Type B pancreatic cell (in vitro differentiated cells): ENCODE results near the gene KRT86. TPM values are rescaled to one million over a fixed set of nuclear protein-coding genes. Genes with fewer than 3 reads are reported as not detected.
"Not testable (repeated sequence)": the region's sequence is repeated elsewhere in the genome, so short reads cannot be mapped to it uniquely, and the experiment has no call there.

Experiments
- DNase-seq: peaks from one replicate; pipeline ENCODE4 v3.0.0; 2021; ENCODE audit warnings: mixed read lengths; ENCODE audit not compliant: unreplicated experiment; ENCODE audit errors: extremely low spot score
- H3K27ac Mint-ChIP-seq: 2 replicates; pipeline ENCODE4 v1.8.0; 2021; ENCODE audit warnings: mild to moderate bottlenecking, mixed read lengths
- H3K27me3 Mint-ChIP-seq: 2 replicates; pipeline ENCODE4 v1.8.0; 2021; ENCODE audit warnings: mixed read lengths
- H3K36me3 Mint-ChIP-seq: 2 replicates; pipeline ENCODE4 v1.8.0; 2021; ENCODE audit warnings: mixed read lengths
- H3K4me1 Mint-ChIP-seq: one replicate; pipeline ENCODE4 v1.8.0; 2021; ENCODE audit warnings: mixed read lengths; ENCODE audit not compliant: unreplicated experiment
- H3K4me3 Mint-ChIP-seq: 2 replicates; pipeline ENCODE4 v1.8.0; 2021; ENCODE audit warnings: mild to moderate bottlenecking, mixed read lengths
- H3K9me3 Mint-ChIP-seq: 2 replicates; pipeline ENCODE4 v1.8.0; 2021; ENCODE audit warnings: mixed read lengths
- CTCF ChIP-seq: fragments of 200-600 bp; sonication (generic); conservative IDR thresholded peaks from 2 replicates; pipeline ENCODE4 v1.5.0; 2021; ENCODE audit warnings: antibody characterized with exemption, mild to moderate bottlenecking
- total RNA-seq: library from RNA; stranded (reverse); gene quantifications from 2 replicates; pipeline ENCODE4 v1.2.1, GENCODE V29; 2021; ENCODE audit warnings: low replicate concordance

The KRT86 gene
- total RNA-seq, 1 donor from 2014 or later = 0.14 TPM

- DNase-seq = no peak
- peaks cover 84% of the 10 kb centered on the region for H3K27me3 Mint-ChIP-seq
- no peak overlapping the region for H3K27ac Mint-ChIP-seq
- TF ChIP-seq CTCF = no peak
- H3K4me3 Mint-ChIP-seq = no peak overlapping the region
- H3K9me3 Mint-ChIP-seq = peaks cover 4% of the 10 kb centered on the region
- peaks cover 14% of the 10 kb centered on the region for H3K4me1 Mint-ChIP-seq
- no peaks in the 10 kb centered on the region for H3K36me3 Mint-ChIP-seq
Observed at GRCh38 chr12:52255926-52256583, 18.4 kb upstream of the KRT86 start.

- no peak overlapping the region for H3K27ac Mint-ChIP-seq
- TF ChIP-seq CTCF = no peak
- peaks cover 84% of the 10 kb centered on the region for H3K27me3 Mint-ChIP-seq
- no peak for DNase-seq
- H3K9me3 Mint-ChIP-seq = peaks cover 7% of the 10 kb centered on the region
- no peaks in the 10 kb centered on the region for H3K36me3 Mint-ChIP-seq
- H3K4me1 Mint-ChIP-seq = peaks cover 20% of the 10 kb centered on the region
- no peak overlapping the region for H3K4me3 Mint-ChIP-seq
Observed at GRCh38 chr12:52256584-52256935, 17.9 kb upstream of the KRT86 start.

- H3K9me3 Mint-ChIP-seq = peaks cover 9% of the 10 kb centered on the region
Observed at GRCh38 chr12:52257074-52257551, 17.3 kb upstream of the KRT86 start.

GRCh38 chr12:52257922-52258321 lies 16.5 kb upstream of the KRT86 start:
- peaks cover 75% of the 10 kb centered on the region for H3K27me3 Mint-ChIP-seq
- DNase-seq = not testable (repeated sequence)

More at GRCh38 chr12:52257074-52257551, 17.3 kb upstream of the KRT86 start:
- H3K36me3 Mint-ChIP-seq = no peaks in the 10 kb centered on the region
- peaks cover 22% of the 10 kb centered on the region for H3K4me1 Mint-ChIP-seq
- no peak for TF ChIP-seq CTCF
- H3K27ac Mint-ChIP-seq = no peak overlapping the region
- no peak overlapping the region for H3K4me3 Mint-ChIP-seq
- DNase-seq = no peak
- peaks cover 80% of the 10 kb centered on the region for H3K27me3 Mint-ChIP-seq

GRCh38 chr12:52258335-52258901 lies 16.0 kb upstream of the KRT86 start:
- Mint-ChIP-seq H3K4me1 (peaks cover 22% of the 10 kb centered on the region), H3K27ac (no peak overlapping the region), H3K4me3 (no peak overlapping the region), H3K36me3 (no peaks in the 10 kb centered on the region), H3K9me3 (peaks cover 9% of the 10 kb centered on the region), H3K27me3 (peaks cover 71% of the 10 kb centered on the region)
- DNase-seq = no peak
- peak; percentile 31 for TF ChIP-seq CTCF

More at GRCh38 chr12:52257922-52258321, 16.5 kb upstream of the KRT86 start:
- not testable (repeated sequence) for H3K4me3 Mint-ChIP-seq, H3K36me3 Mint-ChIP-seq, H3K27ac Mint-ChIP-seq, H3K9me3 Mint-ChIP-seq
- H3K4me1 Mint-ChIP-seq = peaks cover 22% of the 10 kb centered on the region

- peak overlapping the region; percentile 19 for H3K27ac Mint-ChIP-seq
- H3K9me3 Mint-ChIP-seq = peaks cover 9% of the 10 kb centered on the region
- H3K4me1 Mint-ChIP-seq = peaks cover 22% of the 10 kb centered on the region
- peak overlapping the region; percentile 36 for H3K4me3 Mint-ChIP-seq
- no peak for TF ChIP-seq CTCF
- no peaks in the 10 kb centered on the region for H3K36me3 Mint-ChIP-seq
- no peak for DNase-seq
- H3K27me3 Mint-ChIP-seq = peaks cover 64% of the 10 kb centered on the region
Observed at GRCh38 chr12:52259657-52260243, 14.7 kb upstream of the KRT86 start.
